ENCODE results near the gene ATG101. TPM values are rescaled to one million over a fixed set of nuclear protein-coding genes. Genes with fewer than 3 reads are reported as not detected.
A peak's percentile ranks its signal among the peaks of the same experiment; 100 is the strongest.

Gene ATG101
- total RNA-seq, 1 donor, result 64.4 TPM

- H3K4me2 ChIP-seq (ENCODE audit: insufficient read depth, low read length), result peak overlapping the region; percentile 90
- peaks cover 10% of the 10 kb centered on the region for H3K27me3 ChIP-seq (ENCODE audit: insufficient read depth, low read length)
- peaks cover 9% of the 10 kb centered on the region for H3K4me1 ChIP-seq (ENCODE audit: insufficient read depth, low read length)
- no peaks in the 10 kb centered on the region for H3K79me2 ChIP-seq (ENCODE audit: insufficient read depth, low read length)
- H3K9me3 ChIP-seq (ENCODE audit: low read depth, low read length), result no peaks in the 10 kb centered on the region
- DNase-seq (ENCODE audit: insufficient read length, low spot score, missing footprints), result peak; percentile 98
- peak overlapping the region; percentile 97 for H2AFZ ChIP-seq (ENCODE audit: low read length)
- no peaks in the 10 kb centered on the region for H3K36me3 ChIP-seq (ENCODE audit: insufficient read depth, low read length)
- no peaks in the 10 kb centered on the region for H4K20me1 ChIP-seq (ENCODE audit: insufficient read depth, low read length)
- TF ChIP-seq CTCF (IDR thresholded peaks at IDR 0.05; ENCODE audit: extremely low read depth, low read depth, low read length), result peak; percentile 78
- H3K4me3 ChIP-seq (ENCODE audit: insufficient read depth, low read length), result peak overlapping the region; percentile 72
- H3K27ac ChIP-seq (ENCODE audit: low read depth, low read length), result no peak overlapping the region
Measured at GRCh38 chr12:52023182-52023975, 46.4 kb upstream of the ATG101 start.

DNA sequence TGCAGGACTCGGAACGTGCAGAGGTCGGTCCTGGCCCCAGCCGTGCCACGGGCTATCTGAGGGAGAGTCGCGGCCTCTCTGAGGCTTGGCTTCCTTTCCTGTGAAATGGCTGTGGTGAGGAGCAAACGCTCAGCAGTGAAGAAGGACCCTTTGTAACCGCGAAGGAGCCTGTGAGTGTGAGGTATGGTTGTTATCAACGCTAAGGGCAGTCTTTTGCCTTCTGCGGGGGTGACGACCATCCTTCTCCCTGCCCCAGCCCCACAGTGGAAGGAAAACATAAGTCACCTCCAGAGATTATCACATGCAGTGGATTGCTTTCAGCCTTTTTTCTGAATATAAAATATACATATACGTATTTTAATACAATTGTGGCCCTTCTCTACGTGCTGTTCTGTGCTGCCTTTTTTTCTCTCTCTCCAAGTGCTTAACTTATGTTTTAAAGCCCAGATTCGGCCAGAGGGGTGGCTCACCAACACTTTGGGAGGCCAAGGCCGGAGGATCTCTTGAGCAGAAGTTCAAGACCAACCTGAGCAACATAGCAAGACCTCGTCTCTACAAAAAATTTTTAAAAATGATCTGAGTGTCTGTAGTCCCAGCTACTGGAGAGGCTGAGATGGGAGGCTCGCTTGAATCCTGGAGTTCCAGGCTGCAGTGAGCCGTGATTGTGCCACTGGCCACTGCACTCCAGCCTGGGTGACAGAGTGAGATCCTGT is 45.6 kb upstream of the ATG101 start:
- TF ChIP-seq CTCF (IDR thresholded peaks at IDR 0.05; ENCODE audit: extremely low read depth, low read depth, low read length), result peak; percentile 30

DNA sequence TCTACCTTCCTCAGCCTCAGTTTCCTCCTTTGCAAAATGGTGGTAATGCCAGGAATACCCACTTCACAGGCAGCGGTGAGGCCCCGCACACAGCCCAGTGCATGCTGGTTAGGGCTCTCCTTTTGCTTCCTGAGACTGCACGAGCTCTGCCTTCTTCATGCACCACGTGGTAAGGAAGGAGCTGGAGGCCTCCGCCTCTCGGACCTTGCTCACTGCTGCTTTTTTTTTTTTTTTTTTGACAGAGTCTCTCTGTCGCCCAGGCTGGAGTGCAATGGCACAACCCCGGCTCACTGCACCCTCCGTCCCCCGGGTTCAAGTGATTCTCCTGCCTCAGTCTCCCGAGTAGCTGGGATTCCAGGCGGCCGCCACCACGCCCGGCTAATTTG is 44.9 kb upstream of the ATG101 start:
- Histone ChIP-seq H3K4me3 (ENCODE audit: insufficient read depth, low read length) (no peak overlapping the region), H3K4me1 (ENCODE audit: insufficient read depth, low read length) (peaks cover 9% of the 10 kb centered on the region), H3K27ac (ENCODE audit: low read depth, low read length) (no peak overlapping the region), H3K79me2 (ENCODE audit: insufficient read depth, low read length) (no peaks in the 10 kb centered on the region), H3K36me3 (ENCODE audit: insufficient read depth, low read length) (no peaks in the 10 kb centered on the region), H3K27me3 (ENCODE audit: insufficient read depth, low read length) (peaks cover 10% of the 10 kb centered on the region), H3K9me3 (ENCODE audit: low read depth, low read length) (no peaks in the 10 kb centered on the region), H4K20me1 (ENCODE audit: insufficient read depth, low read length) (no peaks in the 10 kb centered on the region), H2AFZ (ENCODE audit: low read length) (peak overlapping the region; percentile 97), H3K4me2 (ENCODE audit: insufficient read depth, low read length) (no peak overlapping the region)
- no peak for TF ChIP-seq CTCF (IDR thresholded peaks at IDR 0.05; ENCODE audit: extremely low read depth, low read depth, low read length)
- DNase-seq (ENCODE audit: insufficient read length, low spot score, missing footprints), result no peak

More for the DNA sequence above, 45.6 kb upstream of the ATG101 start:
- H3K27ac ChIP-seq (ENCODE audit: low read depth, low read length), result no peak overlapping the region
- no peaks in the 10 kb centered on the region for H3K79me2 ChIP-seq (ENCODE audit: insufficient read depth, low read length)
- no peaks in the 10 kb centered on the region for H3K9me3 ChIP-seq (ENCODE audit: low read depth, low read length)
- peaks cover 9% of the 10 kb centered on the region for H3K4me1 ChIP-seq (ENCODE audit: insufficient read depth, low read length)
- H3K4me3 ChIP-seq (ENCODE audit: insufficient read depth, low read length), result peak overlapping the region; percentile 72
- peaks cover 10% of the 10 kb centered on the region for H3K27me3 ChIP-seq (ENCODE audit: insufficient read depth, low read length)
- H2AFZ ChIP-seq (ENCODE audit: low read length), result peak overlapping the region; percentile 97
- no peak for DNase-seq (ENCODE audit: insufficient read length, low spot score, missing footprints)
- H3K4me2 ChIP-seq (ENCODE audit: insufficient read depth, low read length), result peak overlapping the region; percentile 90
- H4K20me1 ChIP-seq (ENCODE audit: insufficient read depth, low read length), result no peaks in the 10 kb centered on the region
- no peaks in the 10 kb centered on the region for H3K36me3 ChIP-seq (ENCODE audit: insufficient read depth, low read length)

- Histone ChIP-seq H3K9me3 (ENCODE audit: low read depth, low read length) (no peaks in the 10 kb centered on the region), H3K4me1 (ENCODE audit: insufficient read depth, low read length) (peaks cover 9% of the 10 kb centered on the region), H4K20me1 (ENCODE audit: insufficient read depth, low read length) (no peaks in the 10 kb centered on the region), H3K4me2 (ENCODE audit: insufficient read depth, low read length) (peak overlapping the region; percentile 95), H3K27me3 (ENCODE audit: insufficient read depth, low read length) (peaks cover 10% of the 10 kb centered on the region), H3K4me3 (ENCODE audit: insufficient read depth, low read length) (no peak overlapping the region), H3K36me3 (ENCODE audit: insufficient read depth, low read length) (no peaks in the 10 kb centered on the region), H2AFZ (ENCODE audit: low read length) (no peak overlapping the region), H3K79me2 (ENCODE audit: insufficient read depth, low read length) (no peaks in the 10 kb centered on the region), H3K27ac (ENCODE audit: low read depth, low read length) (no peak overlapping the region)
- TF ChIP-seq CTCF (IDR thresholded peaks at IDR 0.05; ENCODE audit: extremely low read depth, low read depth, low read length), result no peak
- no peak for DNase-seq (ENCODE audit: insufficient read length, low spot score, missing footprints)
Measured at GRCh38 chr12:52026263-52026662, 43.5 kb upstream of the ATG101 start.
